Skin epidermis (tissue), 12 donors: Measurements from ENCODE around the gene PLXNA4.

Experiments
- H3K27ac ChIP-seq, 21 experiments: fragments of 200-600 bp; sonication (generic) in 11 of 21; one replicate each; pipeline ENCODE4 v1.5.0; 2020; ENCODE audit warnings: mild to moderate bottlenecking in 3 of 21, inconsistent platforms in 2 of 21, moderate library complexity in 2 of 21
- H3K4me3 ChIP-seq, 7 experiments: fragments of 200-600 bp; sonication (generic) in 2 of 7; one replicate each; pipeline ENCODE4 v1.5.0; 2020; ENCODE audit warnings: inconsistent platforms in 2 of 7, mild to moderate bottlenecking in 2 of 7, moderate library complexity in 1 of 7

PLXNA4 gene

GRCh38 chr7:132318352-132319318 lies 257.6 kb downstream of the PLXNA4 start:
- H3K4me3 ChIP-seq: no peak overlapping the region
- no peak overlapping the region for H3K27ac ChIP-seq

- Histone ChIP-seq H3K27ac (no peak overlapping the region), H3K4me3 (no peak overlapping the region)
Observed at GRCh38 chr7:132317701-132318351, 258.4 kb downstream of the PLXNA4 start.

DNA sequence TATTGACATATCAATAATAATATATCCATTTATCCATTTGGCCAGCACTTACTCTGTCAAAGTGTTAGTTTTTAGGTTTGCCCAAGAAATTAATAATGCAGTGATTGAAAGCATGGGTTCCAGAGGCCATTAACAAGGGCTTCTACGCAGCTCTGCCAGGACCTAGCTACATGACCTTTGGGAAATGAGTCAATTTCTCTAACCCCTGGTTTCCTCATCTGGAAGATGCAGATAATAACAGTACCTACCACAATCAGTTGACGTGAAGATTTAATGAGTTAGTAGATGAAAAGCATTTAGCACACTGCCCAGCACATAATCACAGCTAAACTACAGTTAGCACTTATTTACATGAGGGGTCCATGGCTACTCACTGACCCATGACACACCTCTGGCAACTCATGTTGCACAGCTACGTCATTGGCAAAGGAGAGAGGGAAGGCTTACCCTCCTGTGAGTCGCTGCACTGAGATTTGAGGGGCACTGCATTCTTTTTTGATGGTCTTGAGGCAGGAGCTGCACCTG lies 263.7 kb downstream of the PLXNA4 start:
- H3K27ac ChIP-seq: no peak overlapping the region
- no peak overlapping the region for H3K4me3 ChIP-seq

DNA sequence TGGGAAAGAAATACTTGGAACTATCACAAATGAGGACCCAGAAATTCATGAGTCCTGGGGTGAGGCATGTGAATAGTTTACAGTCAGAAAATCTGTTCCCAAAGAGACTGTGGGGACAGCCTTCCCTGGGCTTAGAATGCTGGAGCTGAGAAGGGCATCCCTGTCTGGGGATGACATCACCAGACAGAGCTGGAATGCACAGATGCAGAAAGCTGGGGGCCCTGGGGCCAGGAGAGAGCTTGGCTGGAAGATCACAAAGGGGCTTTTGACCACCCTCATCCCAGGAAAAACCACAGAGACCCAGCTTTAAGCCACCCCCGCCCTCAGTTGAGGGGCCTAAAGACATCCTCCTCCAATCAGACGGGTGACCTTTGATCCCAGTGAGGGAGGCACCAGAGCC lies 264.5 kb downstream of the PLXNA4 start:
- H3K27ac ChIP-seq: no peak overlapping the region

GRCh38 chr7:132309102-132309805 lies 267.0 kb downstream of the PLXNA4 start:
- H3K27ac ChIP-seq: no peak overlapping the region
- H3K4me3 ChIP-seq: no peak overlapping the region

More for the DNA sequence above, 264.5 kb downstream of the PLXNA4 start:
- no peak overlapping the region for H3K4me3 ChIP-seq

GRCh38 chr7:132307465-132307864 lies 268.8 kb downstream of the PLXNA4 start:
- Histone ChIP-seq H3K27ac (no peak overlapping the region), H3K4me3 (no peak overlapping the region)

- no peak overlapping the region for H3K27ac ChIP-seq
- no peak overlapping the region for H3K4me3 ChIP-seq
Observed at GRCh38 chr7:132300599-132301277, 275.5 kb downstream of the PLXNA4 start.

GRCh38 chr7:132298790-132299189 lies 277.5 kb downstream of the PLXNA4 start:
- no peak overlapping the region for H3K27ac ChIP-seq
- H3K4me3 ChIP-seq: no peak overlapping the region

GRCh38 chr7:132296820-132297219 lies 279.4 kb downstream of the PLXNA4 start:
- H3K27ac ChIP-seq: no peak overlapping the region
- H3K4me3 ChIP-seq: no peak overlapping the region

DNA sequence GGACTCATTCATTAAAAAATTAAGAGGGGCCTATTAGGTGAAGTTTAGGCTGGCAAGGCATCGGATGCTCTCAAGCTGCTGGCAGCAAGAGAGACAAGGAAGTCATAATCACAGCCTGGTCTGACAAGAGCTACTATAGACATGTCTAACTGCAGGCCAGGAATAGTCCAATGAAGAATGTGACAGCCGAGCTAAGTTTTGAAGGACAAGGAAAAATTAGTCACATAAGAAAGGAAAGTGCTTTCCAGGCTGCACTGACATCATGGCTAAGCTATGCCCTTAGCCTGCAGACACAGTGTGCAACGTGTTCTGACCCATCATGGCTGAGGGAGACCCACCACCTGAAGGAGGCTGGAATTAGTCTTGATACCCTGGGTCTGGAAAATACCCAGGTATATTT lies 281.1 kb downstream of the PLXNA4 start:
- Histone ChIP-seq H3K27ac (no peak overlapping the region), H3K4me3 (no peak overlapping the region)

DNA sequence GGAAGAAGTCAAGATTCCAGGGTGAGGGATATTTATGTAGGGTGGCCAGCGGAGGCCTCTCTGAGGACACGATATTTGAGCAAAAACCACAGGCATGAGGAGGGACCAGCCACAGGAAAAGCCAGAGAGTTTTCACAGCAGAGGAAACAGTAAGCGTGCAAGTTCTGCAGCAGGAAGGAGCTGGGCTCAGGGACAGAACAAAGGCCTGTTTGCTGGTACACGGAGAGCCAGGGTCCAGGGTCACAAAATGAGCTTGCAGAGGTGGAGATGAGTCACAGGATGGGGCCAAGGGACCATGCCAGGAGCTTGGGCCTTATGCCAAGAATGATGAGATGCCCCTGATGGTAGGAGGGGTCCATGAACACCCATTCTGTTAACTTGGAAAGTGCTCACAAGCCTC lies 283.5 kb downstream of the PLXNA4 start:
- H3K27ac ChIP-seq: no peak overlapping the region

DNA sequence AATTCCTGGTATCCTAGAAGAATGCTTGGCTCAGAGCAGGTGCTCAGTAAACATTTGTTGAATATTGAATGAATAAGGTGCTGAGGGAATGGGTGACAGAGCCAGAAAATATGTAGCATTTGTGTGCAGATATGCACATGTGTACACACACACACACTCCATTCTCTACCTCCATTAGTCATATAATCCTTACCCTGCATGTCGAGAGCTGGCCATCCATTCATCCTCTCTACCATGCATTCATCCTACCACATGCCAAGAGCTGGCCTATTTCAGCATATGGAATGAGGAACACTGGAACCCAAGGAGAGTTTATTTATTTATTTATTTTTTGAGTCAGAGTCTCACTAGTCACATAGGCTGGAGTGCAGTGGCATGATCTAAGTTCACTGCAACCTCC lies 284.8 kb downstream of the PLXNA4 start:
- no peak overlapping the region for H3K27ac ChIP-seq

More for the DNA sequence above, 283.5 kb downstream of the PLXNA4 start:
- no peak overlapping the region for H3K4me3 ChIP-seq

DNA sequence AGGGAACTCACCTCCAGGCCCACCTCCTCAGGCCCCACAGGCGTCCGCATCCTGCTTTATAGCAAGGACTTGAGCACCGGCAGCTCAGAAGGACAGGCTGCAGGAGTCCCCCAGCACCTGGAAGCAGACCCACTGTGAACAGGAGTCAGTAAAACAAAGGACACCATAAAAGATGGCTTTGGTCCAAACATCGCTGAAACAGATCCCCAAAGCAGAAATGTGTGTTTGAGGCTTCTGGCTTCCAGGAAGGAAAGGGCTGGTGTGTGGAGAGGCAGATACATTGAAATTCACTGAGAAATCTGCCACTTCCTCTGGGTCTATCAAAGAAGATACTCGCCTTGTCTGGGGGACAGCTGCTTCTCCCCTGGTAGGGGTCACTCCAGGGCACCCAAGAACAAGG lies 286.2 kb downstream of the PLXNA4 start:
- Histone ChIP-seq H3K27ac (no peak overlapping the region), H3K4me3 (no peak overlapping the region)

More for the DNA sequence above, 284.8 kb downstream of the PLXNA4 start:
- no peak overlapping the region for H3K4me3 ChIP-seq

DNA sequence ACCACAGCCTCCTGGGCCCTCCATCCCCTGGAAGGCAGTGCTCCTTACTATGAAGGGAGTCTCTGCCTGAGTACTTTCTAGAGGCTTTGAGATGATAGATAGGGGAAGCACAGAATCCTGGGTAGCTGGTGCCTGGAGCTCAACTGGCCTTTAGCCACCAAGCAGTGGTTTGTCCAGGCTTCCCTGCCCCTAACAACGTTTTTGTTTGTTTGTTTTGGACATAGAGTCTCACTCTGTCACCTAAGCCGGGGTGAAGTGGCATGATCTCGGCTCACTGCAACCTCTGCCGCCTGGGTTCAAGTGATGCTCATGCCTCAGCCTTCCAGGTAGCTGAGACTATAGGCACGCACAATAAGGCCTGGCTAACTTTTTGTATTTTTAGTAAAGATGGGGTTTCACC lies 289.4 kb downstream of the PLXNA4 start:
- no peak overlapping the region for H3K27ac ChIP-seq
- H3K4me3 ChIP-seq: no peak overlapping the region

DNA sequence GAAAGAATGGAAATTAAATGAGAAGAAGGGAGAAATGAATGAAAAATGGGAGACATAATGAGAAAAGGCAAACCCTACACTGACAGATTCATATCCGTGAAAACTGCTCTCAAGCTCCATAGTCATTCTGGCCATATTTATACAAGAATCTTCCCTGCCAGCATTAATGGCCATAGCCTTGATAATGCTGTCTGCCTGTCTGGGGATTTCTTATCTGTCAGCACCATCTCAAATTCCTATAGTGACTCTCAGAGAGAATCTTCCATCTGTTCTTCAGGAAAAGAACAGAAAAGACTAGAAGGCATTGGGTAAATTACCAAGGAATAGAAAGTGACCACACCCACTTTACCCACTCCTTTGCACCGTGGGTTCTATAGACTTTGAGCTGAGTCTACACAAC lies 295.9 kb downstream of the PLXNA4 start:
- Histone ChIP-seq H3K4me3 (no peak overlapping the region), H3K27ac (no peak overlapping the region)

GRCh38 chr7:132279718-132280117 lies 296.6 kb downstream of the PLXNA4 start:
- no peak overlapping the region for H3K4me3 ChIP-seq

DNA sequence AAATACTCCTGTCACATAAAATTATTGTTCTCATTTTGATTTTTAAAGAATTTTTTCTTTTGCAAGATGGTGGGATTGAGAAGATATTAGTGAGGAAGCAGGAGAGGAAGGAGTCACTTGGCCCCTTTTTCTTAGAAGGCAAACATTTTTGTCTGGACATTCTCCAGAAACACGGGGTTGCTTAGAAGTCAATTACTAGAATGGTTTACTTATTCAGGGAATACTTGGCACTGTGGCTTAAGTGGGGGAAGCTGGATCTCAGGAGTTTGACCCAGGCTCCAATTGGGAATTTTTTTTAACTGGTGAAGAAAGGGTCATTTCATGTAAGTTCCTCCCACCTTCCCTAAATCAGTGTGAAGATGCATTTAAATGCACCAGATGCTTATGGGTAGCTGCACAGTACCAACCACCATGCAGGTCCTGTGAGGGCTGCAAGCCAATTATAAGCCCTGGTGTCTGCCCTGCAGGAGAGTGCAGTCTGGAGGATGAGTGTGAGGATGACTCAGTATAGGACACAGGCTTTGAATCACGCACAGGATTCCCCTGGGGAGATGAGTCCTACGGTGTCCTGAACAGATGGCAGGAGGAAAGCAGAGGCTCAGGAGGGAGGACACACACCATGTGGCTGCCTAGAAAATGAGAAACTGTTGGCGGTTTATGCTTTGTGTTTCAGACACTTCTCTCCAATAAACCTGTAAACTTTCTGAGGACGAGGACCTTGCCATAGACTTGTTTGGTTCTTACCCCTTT lies 299.1 kb downstream of the PLXNA4 start:
- no peak overlapping the region for H3K27ac ChIP-seq
- H3K4me3 ChIP-seq: no peak overlapping the region

More at GRCh38 chr7:132279718-132280117, 296.6 kb downstream of the PLXNA4 start:
- H3K27ac ChIP-seq: no peak overlapping the region

- no peak overlapping the region for H3K27ac ChIP-seq
- no peak overlapping the region for H3K4me3 ChIP-seq
Observed at GRCh38 chr7:132276234-132276630, 300.0 kb downstream of the PLXNA4 start.
